Stimulated activated CD8-positive, alpha-beta memory T cell treated with anti-CD3 and anti-CD28 coated beads, Interleukin-4, amount 100 ng/mL, for 4 hours (primary cell): ENCODE measurements around the gene ADGRL3.
"Not testable (repeated sequence)": the region's sequence is repeated elsewhere in the genome, so short reads cannot be mapped to it uniquely, and the experiment has no call there.

Experiments used
- DNase-seq, 2 donors: peaks; one replicate each; pipeline ENCODE4 v3.0.0-alpha.2; 2020; ENCODE audit warnings: low read depth in 2 of 2, low spot score in 1 of 2

Gene ADGRL3

DNA sequence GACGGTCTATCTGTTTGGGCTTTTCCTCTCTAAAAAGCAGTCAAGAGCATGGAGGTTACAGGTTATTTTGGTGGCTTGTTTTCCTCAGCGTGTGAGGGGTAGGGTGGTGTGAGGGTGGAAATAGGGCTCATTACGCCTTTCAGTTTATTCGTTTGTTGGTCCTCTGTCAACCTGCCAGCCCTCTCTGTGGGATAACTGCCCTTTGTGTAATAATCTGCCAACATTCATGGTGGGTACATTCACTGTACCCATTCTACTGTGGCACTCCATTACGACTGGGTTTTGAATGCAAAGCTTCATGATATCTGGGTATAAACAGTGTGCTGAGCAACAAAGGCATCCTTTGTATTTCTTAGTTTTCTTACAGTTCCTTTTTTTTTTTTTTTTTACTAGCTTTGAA lies 136.4 kb downstream of the ADGRL3 start:
- DNase-seq: no peak

DNA sequence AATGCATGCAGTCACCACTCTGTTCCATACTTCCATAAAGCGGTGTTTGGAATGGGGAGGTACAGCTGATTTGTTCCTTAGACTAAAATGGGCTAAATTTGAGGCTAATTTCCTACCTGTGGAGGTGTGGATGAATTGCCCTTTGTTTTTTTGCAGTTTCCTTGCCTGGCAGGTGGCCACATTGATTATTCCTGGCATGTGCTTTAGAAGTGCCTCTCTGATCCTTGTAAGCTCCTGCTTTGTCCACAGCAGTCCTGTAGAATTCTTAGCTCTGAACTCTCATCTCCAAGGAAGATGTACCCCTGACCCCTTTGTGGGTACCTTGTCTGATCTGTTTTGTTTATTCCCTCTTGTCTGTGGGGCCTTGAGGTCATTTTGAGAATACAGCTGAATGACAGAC lies 136.8 kb downstream of the ADGRL3 start:
- no peak for DNase-seq

DNA sequence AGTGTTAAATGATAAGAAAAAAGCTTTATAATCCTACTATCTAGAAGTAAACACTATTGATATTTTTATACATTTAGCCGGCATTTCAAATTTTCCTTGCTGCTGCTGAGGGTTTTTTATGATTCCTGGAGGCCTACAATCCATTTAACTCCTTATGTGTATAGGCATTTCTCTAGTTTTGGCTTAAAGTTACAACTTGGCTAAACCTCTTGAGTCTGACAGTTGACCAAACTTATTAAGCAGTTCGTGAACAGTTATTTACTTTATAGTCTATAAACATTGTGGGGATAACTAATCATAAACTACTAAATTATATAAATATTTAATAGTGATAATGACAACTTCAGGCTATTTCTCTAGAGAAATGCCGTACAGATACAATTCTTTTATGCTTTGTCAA lies 141.9 kb downstream of the ADGRL3 start:
- no peak for DNase-seq

DNA sequence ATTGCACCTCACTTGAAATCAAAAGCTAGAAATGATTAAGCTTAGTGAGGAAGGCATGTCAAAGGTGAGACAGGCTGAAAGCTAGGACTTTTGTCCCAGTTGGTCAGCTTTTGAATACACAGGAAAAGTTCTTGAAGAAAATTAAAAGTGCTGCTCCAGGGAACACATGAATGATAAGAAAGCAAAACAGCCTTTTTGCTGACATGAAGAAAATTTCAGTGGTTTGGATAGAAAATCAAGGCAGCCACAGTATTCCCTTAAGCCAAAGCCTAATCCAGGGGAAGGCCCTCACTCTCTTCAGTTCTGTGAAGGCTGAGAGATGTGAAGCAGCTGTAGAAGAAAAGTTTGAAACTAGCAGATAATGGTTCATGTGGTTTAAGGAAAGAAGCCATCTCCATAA lies 150.8 kb downstream of the ADGRL3 start:
- no peak for DNase-seq

DNA sequence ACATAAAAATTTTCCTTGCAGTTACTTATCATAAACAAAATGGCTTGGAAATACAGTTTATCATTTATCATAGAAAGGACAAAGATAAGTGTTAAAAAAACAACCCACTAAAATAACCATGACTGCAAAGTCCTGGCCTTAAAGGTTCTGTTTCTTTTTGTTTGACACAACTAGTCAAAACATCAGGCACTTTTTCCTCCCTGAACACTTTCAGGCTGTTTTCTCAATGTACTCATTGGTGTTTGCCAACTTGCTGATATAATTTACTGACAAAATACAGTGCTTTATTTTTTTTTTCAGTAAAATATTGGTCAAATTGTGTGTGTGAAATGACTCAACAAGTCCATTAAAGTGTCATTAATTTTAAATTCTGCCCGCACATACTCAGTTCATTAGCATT lies 156.6 kb downstream of the ADGRL3 start:
- no peak for DNase-seq

DNA sequence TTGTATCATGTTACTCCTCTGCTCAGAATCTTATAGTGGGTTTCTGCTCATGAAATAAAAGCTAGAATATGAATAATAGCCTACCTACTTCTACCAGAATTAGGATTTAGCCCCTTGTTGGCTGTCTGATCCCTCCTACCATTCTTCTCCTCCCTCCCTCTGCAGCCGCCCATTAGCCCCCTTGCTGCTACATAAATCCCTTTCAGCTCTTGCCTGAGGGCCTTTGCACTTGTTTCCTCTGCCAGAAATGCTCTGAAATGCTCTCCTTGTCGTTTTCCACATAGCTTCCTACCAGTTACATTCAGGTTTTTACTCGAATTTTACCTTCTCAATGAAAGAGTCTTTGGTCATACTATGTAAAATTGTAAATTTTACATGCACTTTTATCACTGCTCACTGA lies 159.2 kb downstream of the ADGRL3 start:
- no peak for DNase-seq

DNA sequence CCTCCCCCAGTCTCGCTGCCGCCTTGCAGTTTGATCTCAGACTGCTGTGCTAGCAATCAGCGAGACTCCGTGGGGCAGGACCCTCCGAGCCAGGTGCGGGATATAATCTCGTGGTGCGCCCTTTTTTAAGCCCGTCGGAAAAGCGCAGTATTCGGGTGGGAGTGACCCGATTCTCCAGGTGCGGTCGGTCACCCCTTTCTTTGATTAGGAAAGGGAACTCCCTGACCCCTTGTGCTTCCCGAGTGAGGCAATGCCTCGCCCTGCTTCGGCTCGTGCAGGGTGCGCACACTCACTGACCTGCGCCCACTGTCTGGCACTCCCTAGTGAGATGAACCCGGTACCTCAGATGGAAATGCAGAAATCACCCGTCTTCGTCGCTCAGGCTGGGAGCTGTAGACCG lies 172.7 kb downstream of the ADGRL3 start:
- DNase-seq: not testable (repeated sequence)

DNA sequence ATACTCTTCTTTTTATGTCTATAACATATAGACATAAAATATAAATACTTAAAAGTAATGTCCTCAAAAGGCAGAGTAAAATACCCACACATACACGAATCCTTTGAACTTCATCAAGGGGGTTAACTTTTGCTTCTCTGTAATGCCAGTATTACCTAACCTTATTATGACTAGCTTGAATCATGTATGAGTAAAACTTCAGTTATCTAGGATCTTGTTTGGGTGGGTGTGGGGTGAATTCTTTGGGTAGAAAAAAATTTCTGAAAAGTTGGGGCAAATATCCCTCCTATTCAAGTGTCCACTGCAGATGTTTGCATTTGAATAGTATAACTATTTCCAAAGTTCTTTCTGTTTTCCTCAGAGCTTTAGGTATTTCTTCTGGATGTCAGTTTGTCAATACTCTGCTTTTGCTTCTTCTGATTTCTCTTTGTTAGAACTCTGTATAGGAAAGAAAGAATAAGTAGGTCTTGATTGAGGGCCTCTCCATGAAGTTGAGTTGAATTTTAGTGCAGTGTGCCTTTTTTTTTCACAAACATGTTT lies 173.8 kb downstream of the ADGRL3 start:
- no peak for DNase-seq

DNA sequence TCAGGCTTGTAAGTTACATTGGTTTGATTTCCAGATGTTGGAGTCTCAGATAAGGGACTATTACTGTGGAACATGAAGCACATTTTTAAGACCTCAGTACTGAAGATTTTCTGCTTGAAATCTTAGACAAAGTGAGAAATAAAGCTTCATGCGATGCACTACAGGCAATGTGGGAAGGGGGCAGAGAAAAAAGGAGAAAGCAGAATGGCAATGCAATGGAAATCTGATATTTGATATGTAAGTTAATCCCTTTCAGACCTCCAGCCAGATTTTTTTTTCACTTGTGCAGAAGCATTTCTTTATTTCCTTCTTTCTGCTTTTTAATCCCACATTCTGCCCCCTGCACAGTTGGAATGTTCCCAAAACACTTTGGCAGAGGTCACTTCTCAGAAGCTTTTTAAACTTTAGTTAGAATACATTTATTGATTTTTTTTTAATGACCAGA lies 174.3 kb downstream of the ADGRL3 start:
- DNase-seq: no peak

DNA sequence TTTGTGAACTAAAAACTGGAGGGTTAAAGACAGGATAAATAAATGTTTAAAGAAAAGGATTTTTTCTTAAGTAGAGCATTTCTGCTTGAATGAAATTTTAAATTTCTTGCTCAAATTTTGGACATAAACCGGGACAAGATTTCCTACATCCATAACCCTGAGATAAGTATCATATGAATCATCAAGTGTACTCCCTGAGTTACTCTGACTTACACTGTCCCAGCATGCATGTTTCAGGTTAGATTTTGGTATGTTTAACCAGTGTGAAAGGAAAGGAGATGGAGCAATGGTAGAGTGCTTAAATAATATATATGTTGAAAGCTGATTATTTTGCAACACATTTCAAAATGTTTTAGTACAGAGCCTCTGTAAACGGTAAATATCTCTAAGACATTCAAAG lies 175.2 kb downstream of the ADGRL3 start:
- DNase-seq: no peak

DNA sequence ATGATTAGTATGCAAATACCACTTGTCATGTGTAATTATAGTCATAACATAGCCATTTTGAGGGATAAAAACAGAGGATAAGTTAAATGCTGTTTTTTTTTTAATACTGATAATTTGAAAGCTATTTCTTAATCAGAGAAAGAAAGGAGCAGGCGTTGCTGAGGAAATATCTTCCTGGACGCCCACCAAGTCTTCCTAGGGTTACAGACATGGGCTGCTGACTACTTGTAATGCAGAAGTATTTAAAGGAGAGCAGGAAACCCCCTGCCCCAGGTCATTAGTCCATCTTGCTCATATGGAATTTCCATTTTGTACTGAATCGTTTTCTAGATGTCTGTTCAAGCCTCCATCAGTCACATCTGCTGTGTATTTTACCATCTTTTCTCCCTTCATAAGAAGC lies 176.2 kb downstream of the ADGRL3 start:
- no peak for DNase-seq

DNA sequence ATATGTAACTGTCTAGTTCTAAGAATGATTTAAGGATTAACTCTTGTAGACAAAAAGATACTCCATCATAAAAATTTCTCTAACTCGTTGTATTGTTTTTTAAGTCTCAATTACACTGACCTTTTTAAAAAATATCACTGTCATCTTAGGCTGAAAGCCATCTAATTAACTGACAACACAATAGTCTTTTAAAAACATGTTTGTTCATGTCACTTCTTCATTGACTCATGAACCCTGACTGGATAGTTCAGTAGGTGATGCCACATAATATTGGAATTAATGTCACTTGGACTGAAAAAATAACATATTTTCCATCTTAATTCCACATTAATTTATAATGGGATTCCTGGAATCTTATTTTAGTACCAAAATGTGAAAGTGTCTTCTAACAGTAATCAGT lies 179.3 kb downstream of the ADGRL3 start:
- DNase-seq: no peak

DNA sequence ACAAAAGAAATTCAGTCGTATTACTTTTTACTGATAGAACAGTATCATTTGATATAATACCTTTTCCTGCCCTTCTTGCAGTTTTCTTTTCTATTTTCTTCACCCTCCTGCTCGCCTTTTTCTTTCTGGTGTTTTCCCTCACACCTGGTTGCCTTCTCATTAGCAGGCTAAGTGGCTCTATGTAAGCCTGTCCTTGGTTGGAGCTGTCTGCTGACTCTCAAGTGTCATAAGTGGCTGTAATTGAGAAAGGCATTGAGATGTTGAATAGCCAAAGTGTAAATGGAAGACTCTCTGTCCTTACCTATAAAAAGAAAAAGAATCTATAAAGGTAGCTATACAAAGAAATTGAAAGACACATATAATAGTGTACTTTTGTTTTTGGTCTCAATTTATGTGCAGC lies 180.7 kb downstream of the ADGRL3 start:
- DNase-seq: no peak

DNA sequence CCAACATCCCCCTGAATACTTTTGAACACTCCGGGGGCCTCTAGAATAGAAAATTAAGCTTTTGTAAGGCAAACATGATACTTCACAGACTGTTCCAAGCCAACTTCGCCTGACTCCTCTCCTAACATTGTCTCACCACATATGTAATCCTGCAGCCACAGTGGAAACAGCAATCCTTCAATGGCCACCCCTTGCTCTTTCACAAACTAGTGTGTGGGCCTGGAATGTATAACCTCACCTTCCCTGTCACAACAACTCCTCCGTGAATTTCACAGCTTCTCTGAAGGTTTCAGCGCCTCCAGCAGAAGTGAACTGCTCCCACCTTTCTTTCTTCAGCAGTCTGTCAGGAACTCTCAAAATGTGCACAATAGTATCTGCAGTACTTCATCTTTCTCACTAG lies 185.1 kb downstream of the ADGRL3 start:
- no peak for DNase-seq

DNA sequence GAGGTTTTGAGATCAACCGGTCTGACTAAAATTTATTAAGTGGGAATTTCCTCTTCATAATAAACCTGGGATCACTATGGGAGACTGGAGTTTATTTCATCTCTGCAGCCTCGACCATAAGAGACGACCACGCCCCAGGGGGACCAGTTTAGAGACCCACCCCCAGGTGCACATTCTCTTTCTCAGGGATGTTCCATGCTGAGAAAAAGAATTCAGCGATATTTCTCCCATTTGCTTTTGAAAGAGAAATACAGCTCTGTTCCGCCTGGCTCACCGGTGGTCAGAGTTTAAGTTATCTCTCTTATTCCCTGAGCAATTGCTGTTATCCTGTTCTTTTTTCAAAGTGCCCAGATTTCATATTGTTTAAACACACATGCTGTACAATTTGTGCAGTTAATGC lies 187.2 kb downstream of the ADGRL3 start:
- DNase-seq: not testable (repeated sequence)

DNA sequence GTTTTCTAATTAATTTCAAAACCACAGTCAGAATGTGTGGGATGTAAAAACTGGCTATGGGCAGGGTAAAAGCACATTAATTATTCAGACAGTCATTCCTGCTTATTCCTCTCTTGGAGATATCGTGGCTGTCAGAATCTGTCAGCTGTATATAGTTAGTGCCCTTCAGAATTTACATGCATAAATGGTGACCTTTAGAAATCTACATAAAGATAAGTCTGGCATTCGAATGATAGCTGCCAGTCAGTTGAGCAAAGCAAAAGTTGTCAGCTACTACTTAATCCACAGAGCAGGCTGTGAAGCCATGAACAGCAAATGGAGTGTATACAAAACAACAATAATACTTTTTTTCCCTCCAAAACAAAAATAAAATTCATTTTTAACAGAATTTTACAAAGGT lies 189.5 kb downstream of the ADGRL3 start:
- DNase-seq: no peak

DNA sequence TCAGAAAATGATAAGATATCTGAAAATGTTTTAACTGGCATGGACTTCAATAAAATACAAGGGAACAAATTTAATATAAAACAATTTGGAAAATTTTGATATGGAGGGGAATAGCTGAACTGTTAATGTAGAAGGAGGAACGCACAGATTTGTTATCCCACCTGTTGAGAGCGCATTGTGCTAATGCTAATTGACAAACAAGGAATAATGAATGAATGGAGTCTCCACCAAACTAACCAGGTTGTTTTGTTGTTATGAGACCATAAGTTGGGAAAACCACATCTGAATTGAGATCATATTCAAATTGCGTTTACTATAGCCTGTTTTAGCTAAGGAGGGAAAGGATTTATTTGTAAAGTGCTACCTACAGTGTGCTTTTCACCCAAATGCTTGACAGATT lies 195.6 kb downstream of the ADGRL3 start:
- no peak for DNase-seq

DNA sequence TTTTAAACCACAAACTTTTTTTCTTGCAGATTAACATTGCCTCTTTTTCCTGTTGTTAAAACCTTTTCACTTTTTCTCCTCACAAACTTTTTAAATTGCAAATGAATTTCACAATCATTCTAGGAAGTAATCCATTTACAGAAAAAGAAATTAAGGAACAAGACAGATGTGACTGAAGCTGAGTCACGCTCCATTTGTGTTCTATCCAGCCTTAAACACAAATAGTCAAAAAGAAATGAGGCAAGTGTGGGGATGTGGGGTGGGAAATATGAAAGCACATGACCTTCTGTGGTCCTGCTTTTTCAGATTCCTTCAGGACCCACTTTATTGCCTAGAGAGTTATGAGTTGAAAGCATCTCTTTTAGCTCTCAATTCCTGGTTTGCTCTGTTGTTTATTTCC lies 197.0 kb downstream of the ADGRL3 start:
- no peak for DNase-seq

DNA sequence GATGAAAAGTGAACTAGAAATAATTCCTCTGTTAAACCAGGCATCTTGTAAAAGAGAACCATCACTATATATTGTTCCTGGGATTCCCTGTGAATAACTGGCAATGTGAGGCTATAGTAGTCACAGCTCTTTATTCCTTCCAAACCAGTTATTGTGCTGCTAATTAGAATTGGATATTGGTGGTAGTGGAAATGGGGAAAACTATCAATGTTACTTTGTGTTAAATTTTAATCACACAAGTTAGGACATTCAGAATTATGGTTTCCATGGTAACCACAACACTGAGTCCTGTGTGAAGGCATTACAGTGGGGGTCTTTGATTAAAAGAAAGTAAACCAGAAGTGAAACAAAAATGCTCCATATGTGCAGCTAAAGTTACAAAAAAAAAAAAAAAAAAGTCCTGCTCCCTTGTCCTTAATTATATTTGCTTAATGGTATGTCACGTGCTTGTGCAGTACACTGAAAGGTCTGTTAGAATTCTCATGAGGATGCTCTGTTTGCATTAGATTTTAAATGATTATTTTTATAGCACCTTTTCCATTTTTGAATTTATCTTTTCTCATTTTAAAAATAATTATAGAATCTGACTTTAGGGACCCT lies 200.4 kb downstream of the ADGRL3 start:
- DNase-seq: no peak

DNA sequence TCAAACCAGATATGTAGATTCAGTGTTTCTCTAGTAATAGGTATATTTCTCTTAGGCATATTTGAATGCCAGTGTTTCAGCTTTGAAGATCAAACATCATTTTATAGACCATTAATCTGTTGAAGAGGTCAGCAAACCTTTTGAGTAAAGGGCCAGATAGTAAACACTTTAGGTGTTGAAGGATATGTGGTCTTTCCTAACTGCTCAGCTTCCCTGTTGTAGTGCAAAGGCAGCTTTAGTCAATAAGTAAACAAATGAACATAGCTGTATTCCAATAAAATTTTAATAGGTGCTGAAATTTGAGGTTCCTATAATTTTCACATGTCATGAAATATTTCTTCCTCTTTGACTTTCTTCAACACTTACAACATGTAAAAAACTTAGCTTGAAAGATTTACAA lies 201.6 kb downstream of the ADGRL3 start:
- DNase-seq: no peak

DNA sequence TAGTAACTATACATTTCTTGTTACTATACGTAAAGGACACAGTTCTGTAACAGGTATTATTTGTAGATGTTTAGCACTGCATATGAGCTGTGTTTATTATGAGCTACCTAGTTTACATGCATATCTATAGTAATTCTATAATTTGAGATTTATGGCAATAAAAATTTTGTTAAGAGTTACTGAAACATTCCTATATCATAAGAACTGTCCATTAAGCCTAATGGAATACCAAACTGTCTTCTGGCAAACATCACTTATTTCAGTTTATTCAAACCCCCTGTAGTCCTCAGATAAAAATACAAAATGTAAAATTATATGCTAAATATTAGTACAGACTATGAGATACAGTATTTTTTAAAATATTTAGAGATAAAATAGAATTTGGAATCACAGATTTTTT lies 205.2 kb downstream of the ADGRL3 start:
- no peak for DNase-seq

DNA sequence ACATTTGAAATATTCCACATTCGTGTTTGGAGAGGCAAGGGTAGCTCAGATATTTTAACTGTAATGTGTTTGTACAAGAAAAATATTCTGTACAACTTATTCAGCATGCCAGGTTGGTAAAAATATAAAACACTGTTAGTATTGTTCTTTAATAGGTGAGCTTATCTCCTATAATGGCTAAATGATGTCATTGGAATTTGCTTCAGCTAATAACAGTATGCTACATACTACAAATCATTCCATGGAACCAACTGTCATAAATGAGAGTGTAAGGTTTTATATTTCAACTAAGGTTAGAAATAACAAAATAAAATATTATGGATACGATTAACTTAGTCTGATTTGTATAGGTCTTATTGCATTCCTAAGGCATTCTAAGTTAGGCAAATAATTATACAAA lies 206.6 kb downstream of the ADGRL3 start:
- DNase-seq: no peak
